ENCODE measurements around the gene TMEM41B.

GRCh38 chr11:9269492-9270013, 44.8 kb downstream of the TMEM41B start:
- TF ChIP-seq CTCF (IDR thresholded peaks at IDR 0.05) (no peak), POLR2A (IDR thresholded peaks at IDR 0.05) (no peak)

Data from thyroid gland (tissue), 4 donors.